GM19351 (cell line): ENCODE measurements around the gene ABL1.

ENCODE experiments used
- ATAC-seq: cut with Tn5 transposase; IDR thresholded peaks from one replicate; pipeline ENCODE4 v1.9.1; 2021; ENCODE audit warnings: mild to moderate bottlenecking, moderate library complexity; ENCODE audit not compliant: unreplicated experiment

ABL1 gene

DNA sequence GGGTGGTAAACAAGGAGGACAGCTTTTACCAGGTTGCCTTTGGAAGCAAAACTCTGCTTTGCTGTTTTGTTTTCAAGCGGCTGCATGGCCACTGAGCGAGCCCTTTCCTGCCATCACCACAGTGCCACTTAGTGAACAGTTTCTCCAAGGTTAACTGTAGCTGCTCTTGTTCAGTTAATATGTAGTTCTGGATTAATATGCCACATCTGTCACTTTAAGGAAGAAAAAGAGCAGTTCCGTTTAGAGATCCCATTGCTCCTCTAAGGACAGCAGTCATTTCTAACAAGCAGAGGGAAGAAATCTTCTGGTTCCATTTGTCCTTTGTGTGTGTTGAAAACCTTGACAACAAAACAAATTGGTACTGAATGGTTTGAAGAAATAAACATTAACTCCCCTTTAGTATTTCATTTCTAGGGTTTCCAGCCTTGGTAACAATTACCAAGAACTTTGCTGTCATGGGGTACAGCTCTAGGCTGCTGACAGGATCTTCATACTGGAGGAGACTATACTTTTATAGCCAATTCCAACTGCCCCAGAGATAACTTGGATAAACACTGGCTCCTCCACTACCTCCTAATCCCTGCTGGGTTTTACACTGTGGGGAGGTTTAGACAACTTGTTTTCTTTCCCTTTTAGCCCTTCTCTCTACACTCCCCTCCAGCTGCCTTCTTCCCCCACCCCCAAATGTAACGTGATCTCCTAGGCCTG is 10.3 kb upstream of the ABL1 start:
- no peak for ATAC-seq

DNA sequence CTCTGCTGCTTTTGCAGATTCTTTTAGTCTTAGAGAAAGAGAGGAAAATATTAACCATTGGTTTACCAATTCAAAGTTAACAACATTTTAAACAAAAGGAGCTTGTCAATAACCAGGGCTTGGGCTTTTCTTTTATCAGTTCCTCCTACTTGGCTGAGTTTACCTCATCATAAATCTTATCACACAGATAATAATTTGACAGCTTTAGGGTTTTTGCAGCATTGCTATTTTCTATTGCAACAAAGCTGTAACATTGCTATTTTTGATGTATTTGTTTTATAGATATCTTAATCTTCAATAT is 9.8 kb upstream of the ABL1 start:
- no peak for ATAC-seq

DNA sequence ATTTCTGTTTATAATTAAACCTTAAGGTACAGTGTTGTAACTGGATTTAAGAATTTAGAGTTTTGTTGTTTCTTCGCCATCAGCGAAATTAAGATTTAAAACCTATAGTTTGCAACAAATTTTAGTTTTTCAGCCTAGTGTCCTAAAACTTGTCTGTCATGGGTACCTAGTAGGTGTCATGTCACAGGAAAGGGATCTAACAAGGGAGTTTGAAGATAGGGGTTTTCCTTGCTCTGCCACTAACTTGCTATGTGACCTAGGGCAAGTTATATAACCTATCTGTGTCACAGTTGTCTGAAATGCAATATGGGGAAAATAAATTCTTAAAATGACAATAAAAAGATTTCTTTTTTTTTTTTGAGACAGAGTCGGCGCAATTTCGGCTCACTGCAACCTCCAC is 9.2 kb upstream of the ABL1 start:
- ATAC-seq, result no peak

DNA sequence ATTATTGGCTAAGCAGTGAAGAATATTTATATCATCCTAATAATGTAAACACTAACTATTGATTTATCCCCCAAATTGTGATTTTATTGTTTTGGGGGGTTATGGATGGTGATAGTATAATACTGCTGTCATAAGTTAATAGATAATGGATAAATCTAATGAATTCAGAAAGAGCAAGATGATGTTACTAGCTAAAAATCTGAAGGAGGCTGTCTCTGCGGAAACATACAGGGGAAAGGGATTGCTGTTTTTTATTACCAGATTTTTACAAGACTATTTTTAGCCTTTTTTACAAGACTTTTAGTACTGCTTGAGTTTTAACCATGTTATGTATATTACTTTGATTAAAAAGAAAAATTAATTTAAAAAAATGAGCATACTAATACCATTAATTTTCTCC is 5.3 kb upstream of the ABL1 start:
- no peak for ATAC-seq

DNA sequence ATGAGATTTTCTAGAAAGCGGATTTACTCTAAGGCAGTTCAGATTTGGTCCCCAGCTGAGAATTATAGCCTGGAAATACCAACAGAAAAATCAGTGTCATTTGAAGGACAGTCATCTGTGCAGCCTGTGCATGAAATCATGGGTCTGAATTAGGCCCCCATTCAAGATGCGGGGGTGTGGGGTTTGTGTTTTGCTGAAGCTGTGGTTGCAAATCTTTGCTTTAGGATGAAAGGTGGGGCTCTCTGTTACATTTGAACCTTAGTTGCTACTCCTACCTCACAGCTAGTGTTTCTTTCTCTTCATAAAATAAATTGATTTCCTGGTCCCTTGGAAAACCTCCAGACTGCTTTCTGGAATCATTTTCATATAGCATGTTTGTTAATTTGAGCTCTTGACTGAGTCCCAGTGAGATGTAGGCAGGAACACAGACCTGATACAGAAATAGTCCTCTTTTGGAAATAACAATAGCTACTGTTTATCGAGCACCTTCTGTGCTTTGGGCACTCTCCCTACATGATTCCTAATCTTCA is 4.8 kb upstream of the ABL1 start:
- no peak for ATAC-seq

DNA sequence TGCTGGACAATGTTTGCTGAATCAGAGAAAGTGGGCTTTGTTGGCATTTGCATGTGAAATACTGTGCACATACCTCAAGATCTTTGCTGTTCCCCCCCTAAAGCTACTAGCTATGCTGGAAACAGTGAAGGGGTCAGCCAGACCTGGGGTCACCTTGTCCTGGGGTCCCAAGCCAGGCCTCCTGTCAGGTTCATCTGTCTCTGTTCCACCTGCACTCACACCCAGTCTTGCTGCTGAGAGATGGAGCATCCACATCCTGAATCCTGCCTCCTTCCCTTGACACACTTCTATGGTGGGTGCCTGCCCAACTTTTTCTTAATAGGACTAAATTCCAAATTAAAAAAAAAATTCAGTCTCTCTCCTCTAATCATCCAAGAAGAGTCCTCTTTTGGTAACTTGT is 4.0 kb upstream of the ABL1 start:
- no peak for ATAC-seq

DNA sequence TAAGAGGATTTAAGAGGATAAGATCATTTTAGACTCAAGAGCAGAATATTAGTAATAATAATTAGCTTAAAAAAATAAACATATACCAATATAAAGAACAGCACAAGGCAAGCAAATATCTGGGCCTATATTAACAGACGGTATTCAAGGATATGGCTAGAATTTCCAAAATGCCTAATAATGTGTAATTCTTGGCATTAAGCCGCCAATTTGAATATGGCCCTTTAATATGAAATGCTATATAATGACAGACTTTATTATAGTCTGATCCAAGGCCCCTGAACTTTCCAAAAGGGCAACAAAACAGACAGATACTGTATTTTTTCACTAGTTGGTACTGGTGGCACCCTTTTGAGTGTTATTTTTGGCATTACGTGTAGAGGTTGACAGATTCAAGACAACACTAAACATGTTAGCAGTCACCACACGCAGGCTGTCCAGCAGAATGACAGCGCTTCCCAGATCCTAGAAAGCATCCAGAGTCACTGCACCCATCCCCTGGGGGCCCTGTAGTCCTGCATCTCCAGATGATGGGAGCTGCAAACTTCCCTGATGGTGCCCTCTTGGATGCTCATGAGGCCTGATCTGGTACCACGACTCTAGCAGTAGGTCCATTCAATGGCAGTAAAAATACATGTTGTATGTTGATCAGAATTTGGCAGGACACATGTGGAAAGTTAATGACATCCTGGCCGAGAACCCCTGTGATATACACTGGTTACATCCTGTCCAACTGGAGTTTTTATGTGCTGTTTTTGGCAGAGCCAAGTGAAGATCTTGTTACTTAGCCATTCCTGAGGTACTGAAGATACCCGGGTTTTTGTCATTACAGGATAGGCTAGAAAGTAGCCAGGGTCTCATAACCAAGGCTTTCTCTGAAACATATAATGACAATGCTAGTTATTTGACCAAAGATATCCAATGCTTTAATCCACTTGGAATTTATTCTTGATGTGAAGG is 1.7 kb upstream of the ABL1 start:
- no peak for ATAC-seq

DNA sequence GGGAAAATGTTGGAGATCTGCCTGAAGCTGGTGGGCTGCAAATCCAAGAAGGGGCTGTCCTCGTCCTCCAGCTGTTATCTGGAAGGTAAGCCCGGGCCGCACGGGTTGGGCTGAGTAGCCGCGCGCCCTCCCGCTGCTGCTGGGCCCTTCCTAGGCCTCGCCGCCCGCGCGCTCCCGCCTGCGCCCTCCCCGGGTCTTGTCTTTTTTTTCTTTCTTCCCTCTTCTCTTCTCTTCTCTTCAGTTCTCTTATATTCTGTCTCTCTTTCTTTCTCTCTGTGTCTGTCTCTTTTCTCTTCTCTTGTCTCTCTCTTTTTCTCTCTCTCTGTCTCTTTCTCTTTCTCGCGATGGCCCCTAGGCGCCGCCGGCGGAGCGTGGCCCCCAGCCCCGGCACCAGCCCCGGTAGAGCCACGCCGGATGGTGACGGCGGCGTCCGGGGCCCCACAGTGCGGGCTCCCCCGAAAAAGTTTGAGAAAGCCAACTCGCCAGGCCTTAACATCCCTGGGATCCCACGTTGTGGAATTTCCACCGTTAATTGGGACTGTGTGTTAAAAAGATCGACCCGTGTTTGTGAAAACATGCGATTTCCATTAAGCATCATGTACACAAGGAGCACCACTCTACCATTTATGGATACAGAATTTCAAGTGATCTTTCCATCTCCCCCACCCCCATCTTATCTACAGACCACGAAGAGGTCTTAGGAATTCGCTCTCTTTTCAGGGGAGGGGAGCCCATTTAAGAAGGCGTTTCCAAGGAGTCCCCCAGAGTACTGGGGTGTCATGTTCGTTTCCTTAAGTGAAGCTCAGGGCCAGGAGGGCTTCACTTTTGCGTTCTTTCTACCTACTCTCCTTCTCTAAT is 616 bp downstream of the ABL1 start:
- ATAC-seq, result peak; percentile 36

DNA sequence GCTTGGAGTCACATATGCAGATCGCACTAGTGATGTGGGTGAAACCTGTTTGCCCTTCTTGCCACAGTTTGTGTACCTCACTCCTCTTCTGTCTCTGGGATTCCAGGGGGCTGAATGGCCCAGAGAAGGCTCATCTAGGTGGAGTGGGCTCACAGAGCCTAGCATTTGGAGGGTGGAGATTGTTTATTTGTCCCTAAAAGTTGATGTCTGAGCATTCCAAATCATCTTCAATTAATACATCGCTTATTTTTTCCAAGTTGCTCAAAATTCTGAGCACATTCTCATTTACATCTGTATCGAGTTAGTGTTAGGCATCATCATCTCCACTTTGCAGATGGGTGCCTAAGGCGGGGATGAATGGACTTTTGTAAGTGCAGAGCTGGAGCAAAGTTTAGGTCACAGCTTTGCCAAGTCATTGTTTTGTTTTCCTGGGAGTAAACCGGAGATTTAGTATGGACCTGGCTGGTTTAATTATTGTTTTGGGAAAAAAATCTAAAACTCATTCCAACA is 2.0 kb downstream of the ABL1 start:
- ATAC-seq, result no peak

DNA sequence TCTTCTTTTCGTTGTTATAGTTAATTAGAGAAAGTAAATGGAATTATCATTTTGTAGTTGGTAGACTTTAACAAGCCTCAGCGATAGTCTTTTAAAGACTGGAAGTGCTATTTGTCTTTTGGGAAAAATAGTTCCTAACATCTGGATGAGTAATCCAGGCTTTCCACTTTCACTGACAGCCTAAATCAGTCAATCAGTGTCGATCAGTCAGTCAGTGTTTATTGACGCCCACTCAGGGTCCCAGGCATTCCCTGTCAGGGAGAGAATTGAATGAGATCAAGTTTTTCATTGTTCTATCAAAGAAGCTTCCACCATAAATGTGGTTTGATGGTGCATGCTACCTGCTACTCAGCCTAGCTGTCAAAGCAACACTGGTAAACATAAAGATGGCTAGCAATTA is 2.6 kb downstream of the ABL1 start:
- no peak for ATAC-seq

DNA sequence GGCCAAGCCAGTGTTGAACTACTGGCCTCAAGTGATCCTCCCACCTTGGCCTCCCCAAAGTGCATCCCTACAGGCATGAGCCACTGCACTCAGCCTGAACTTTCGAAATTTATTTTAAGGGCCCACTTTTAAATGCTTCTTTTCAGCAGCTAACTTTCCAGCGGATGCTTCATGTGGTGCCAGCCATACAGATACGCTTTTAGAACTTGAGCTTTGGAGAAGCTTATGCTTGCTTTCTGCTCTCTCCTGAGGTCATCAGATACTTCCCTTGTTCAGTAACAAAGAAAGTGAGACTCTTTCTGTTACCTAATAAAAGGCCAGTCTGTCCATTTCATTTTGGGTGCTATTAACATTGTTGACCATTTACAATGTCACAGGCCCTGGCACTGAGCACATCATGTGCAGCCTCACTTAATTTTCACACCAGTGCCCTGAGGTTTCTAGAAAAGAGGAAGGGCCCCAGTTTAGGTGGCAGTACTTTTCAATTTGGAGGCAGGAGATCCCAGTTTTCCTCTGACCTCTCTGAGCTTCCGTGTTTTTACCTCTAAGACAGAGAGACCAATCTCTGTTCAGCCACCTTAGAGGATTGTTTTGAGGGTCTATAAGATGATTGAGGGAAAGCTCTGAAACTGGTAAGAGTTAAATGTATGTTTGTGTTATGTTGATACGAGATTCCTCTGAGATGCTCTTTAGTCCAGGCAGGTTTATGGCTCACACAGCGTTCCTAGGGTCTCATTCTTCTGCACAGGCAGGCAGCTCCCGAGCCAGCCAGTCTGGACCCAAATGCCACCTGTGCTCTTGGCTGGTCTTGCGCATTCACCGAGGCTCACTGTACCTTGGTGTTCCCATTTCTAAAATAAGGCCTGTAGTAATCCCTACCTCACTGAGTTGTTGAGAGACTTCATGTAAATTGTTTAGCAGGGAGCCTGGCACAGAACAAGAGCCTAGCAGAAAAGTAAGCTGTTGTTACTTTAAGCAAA is 4.4 kb downstream of the ABL1 start:
- no peak for ATAC-seq

DNA sequence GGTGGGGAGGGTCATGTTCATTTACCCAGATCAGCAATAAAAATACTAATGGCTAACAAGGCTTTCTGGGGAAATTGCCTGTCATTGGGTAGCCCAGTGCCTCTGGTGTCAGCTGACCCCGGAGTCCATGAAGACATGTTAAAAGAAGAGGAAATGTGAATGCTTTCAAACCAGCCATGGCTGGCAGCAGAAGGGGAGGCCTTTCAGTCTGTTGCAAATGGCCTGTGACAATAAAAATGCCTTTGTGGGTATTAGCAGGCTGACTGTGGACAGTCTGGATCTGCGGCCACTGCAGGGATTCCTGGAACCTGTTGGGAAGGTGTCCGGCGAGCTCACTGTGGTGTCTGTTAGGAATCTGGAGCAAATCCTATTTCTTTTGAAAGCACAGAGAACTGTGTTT is 7.5 kb downstream of the ABL1 start:
- no peak for ATAC-seq

DNA sequence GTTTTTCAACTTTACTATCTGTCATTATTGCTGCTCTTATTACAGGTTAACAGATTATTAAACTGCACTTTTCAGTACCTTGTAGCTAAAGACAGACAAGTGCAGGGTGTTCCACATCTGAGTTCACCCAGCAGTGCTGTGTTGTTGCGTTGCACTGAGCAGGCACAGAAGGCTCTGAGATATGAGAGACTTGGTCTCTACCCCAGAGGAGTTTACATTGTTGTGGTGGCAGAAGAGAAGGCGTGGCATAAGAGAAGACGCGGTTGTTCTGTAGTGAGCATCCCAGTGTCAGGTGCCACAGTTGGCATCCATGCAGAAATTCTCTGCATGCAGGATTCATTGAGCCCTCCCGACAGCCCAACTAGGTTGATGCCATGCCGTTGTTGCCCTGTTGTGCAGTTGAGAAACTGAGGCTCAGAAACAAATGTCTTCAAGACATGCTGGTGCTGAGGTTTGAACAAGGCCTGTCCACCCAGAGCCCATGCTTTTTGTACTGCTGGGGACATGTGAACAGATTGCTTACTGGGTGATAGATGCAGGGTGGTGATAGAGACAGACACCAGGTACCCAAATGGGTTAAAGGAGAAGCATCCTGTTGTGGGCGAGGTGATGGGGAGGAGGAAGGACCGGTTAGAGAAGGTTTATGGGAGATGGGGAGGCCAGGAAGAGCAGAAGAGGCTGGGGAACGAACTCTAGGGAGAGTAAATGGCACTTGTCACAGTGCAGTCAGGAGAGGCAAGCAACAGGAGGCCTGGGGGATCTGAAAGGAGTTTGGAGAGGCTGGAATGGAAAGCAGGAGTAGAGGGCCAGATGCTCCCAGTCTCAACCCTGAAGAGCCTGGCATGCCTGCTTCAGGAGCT is 8.2 kb downstream of the ABL1 start:
- ATAC-seq, result no peak

DNA sequence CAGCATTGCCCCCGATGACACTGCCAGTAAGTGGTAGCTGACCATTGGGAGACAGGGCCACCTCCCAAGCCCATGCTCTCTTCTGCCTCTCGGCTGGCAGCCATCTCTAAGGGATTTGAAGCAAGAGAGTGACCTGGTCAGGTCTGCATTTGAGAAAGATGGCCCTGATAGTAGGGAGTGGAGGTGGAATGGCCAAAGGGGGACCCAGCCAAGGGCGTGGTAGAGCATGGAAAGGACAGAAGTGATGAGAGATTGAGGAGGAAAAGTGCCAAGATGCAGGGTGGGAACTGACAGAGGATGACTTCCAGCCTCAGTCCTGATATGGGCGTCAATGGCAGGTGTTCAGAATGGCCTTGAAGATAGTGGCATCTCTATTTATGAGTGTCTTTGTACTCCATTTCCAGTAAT is 9.0 kb downstream of the ABL1 start:
- ATAC-seq, result no peak

DNA sequence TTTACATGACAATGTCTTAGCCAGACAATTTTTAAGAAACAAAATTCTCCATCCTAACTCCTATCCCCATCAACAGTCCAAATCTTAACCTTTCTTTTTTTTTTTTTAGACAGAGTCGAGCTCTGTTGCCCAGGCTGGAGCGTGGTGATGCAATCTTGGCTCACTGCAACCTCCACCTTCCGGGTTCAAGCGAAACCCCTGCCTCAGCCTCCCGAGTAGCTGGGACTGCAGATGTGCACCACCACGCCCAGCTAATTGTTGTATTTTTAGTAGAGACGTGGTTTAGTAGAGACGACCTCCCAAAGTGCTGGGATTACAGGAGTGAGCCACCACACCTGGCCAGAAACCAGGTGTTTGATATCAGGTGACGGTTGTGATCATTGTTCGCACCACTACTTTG is 10.2 kb downstream of the ABL1 start:
- no peak for ATAC-seq

DNA sequence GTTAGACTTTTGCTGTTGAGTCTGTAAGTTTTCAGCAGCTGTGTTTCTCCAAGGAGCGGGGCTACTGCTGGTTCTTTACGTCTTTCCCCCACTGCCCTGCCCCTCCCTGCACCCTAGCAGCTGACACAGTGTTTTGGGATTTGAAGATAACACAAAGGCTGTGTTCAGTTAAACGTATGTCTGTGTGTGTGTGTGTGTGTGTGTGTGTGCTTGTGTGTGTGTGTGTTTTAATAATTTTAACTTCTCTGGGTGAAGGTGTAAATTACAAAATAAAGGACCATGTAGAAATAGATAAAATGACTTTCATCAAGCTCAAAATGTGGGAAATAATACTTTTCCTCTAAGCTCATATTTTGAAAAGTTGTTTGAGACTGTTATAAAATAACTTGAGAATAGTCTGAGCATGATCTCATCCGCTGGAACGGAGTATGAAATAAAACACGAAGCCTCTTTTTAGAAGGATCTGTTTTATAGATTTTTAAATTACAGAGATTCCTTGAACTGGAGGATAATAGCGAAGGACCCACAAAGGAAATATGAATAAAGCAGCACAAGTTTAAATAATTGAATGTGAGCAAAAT is 10.9 kb downstream of the ABL1 start:
- no peak for ATAC-seq

DNA sequence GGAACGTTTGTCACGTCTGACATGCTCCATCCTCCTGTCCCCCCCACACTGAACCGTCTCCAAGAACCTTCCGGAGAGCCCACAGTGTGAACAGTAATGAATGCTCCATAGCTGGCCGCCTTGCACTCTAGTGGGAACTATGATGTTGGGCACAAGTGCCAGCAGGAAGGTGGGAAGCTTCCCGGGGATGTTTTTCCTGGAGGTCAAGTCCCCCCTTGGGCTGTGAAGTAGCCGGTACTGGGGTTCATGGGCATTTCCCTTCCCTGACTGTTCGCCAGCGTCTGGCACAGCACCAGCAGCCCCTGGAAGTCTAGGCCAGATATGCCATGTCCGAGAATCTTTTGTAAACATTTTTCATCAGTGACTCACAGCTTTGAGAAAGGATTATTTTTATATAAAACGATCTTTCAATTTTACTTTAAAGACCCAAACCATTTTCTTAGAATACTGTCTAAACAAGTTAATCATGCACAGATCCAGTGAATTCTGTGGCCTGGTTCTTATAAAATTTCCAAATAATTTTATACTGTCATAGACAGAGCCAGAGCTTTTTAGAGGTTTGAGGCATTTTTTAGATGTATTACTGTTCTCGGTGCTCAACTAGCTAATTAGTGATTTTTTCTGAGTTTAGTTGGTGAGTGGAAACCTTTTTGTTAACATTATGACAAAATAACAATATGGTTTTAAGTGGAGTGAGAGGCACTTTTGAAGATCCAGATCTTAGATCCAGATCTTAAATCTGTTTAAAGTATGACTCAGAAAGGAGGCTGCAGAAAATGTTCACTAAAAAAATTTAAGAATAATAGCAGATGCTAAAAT is 11.6 kb downstream of the ABL1 start:
- no peak for ATAC-seq
